Stomach (tissue), 4 donors: ENCODE measurements around the gene PCBD2.

Experiments
- EP300 ChIP-seq: sonication (generic); formaldehyde crosslinking; IDR thresholded peaks from one replicate; pipeline ENCODE4 v1.6.1; 2017; ENCODE audit warnings: antibody characterized with exemption
- POLR2A ChIP-seq, 4 donors: fragments of 450-650 bp; IDR thresholded peaks; one replicate each; pipeline ENCODE4 v1.6.1; 2016; ENCODE audit warnings: antibody characterized with exemption in 4 of 4, control low read depth in 2 of 4, mild to moderate bottlenecking in 1 of 4, moderate library complexity in 1 of 4
- POLR2AphosphoS5 ChIP-seq, 3 donors: sonication (generic); formaldehyde crosslinking; IDR thresholded peaks; one replicate each; pipeline ENCODE4 v1.6.1; 2016; ENCODE audit warnings: antibody characterized with exemption in 3 of 3
- TF ChIP-seq, protein P1 (sequence below), 7 experiments: fragments of 450-650 bp in 4 of 7; fragments of 200-600 bp in 3 of 7; sonication (generic) in 3 of 7; IDR thresholded peaks; one replicate each; pipeline ENCODE4 v1.5.1; 2016 to 2019; ENCODE audit warnings: antibody characterized with exemption in 7 of 7, control low read depth in 2 of 7, mild to moderate bottlenecking in 1 of 7

DNA sequence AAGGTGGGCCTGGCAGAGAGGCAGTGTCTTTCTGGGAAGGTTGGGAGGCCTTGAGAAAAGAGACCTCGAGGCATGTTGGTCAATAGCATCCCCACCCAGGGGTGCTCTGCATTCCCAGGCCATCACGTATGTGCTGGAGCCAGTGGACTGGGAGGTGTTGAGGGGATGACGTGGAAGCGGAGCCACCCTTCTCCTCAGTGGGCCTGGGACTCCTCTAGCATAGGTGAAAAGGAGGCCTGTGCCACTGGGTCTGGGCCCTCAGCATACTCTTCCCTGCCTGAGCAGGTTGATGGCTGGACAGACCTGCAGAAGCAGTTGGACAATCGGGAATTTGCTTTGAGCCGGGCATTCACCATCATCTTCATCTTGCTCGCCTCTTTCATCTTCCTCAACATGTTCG is 103.6 kb downstream of the PCBD2 start:
- TF ChIP-seq POLR2A (IDR thresholded peaks at IDR 0.05) (no peak), EP300 (no peak), POLR2AphosphoS5 (IDR thresholded peaks at IDR 0.05) (no peak)
- TF ChIP-seq, protein P1, sequence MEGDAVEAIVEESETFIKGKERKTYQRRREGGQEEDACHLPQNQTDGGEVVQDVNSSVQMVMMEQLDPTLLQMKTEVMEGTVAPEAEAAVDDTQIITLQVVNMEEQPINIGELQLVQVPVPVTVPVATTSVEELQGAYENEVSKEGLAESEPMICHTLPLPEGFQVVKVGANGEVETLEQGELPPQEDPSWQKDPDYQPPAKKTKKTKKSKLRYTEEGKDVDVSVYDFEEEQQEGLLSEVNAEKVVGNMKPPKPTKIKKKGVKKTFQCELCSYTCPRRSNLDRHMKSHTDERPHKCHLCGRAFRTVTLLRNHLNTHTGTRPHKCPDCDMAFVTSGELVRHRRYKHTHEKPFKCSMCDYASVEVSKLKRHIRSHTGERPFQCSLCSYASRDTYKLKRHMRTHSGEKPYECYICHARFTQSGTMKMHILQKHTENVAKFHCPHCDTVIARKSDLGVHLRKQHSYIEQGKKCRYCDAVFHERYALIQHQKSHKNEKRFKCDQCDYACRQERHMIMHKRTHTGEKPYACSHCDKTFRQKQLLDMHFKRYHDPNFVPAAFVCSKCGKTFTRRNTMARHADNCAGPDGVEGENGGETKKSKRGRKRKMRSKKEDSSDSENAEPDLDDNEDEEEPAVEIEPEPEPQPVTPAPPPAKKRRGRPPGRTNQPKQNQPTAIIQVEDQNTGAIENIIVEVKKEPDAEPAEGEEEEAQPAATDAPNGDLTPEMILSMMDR (IDR thresholded peaks at IDR 0.05) = no peak
